CD4-positive, alpha-beta T cell treated with Interleukin-10 for 1 hour (primary cell): ENCODE measurements around the gene FLRT1.
"Not testable (repeated sequence)": the region's sequence is repeated elsewhere in the genome, so short reads cannot be mapped to it uniquely, and the experiment has no call there.

Source experiments
- DNase-seq: peaks from one replicate; pipeline ENCODE4 v3.0.0-alpha.2; 2020

FLRT1 gene

DNA sequence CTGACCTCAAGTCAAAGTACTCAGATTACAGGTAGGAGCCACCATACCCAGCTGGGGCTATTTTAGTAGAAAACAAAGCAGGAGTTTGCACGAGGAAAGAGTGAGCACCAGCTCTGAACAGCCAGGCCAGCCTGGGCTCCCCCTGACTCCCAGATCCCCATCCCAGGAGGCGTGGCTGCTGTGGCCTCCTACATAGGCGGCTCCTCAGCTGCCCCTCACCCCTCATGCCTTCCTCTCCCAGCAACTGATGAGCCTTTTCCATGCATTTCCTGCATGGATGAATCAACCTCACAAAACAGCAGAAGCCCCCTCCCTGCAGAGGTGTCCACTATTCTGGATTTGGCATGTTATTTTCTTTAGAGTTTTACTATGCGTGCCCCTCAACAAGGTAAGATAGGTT lies 10.5 kb upstream of the FLRT1 start:
- DNase-seq, result no peak

DNA sequence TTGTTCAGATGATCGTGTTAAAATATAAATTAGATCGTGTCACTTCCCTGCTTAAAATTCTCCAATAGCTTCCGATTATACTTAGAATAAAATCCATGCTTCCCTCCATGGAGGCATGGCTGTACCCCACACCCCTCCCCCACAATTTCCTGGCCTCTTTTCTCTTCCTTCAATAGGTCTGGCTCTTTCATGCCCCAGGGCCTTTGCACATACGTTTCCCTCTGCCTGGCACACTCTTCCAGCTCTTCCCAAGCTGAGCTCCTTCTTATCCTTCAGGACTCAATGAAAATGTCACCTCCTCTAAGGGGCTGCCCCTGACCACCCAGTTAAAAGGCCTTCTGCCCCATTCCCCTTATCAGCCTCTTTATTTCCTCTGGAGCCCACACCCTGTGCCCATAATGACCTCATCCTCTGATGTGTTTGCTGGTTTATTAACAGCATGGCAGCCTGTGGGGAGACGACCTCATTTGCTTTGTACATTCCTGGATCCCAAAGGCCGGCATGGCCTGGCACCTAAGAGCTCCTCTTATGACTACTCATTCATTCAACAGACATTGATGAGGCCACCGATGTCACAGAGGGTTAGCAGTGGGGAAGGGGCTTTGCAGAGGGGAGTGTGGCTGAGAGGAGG lies 9.0 kb upstream of the FLRT1 start:
- DNase-seq, result no peak

DNA sequence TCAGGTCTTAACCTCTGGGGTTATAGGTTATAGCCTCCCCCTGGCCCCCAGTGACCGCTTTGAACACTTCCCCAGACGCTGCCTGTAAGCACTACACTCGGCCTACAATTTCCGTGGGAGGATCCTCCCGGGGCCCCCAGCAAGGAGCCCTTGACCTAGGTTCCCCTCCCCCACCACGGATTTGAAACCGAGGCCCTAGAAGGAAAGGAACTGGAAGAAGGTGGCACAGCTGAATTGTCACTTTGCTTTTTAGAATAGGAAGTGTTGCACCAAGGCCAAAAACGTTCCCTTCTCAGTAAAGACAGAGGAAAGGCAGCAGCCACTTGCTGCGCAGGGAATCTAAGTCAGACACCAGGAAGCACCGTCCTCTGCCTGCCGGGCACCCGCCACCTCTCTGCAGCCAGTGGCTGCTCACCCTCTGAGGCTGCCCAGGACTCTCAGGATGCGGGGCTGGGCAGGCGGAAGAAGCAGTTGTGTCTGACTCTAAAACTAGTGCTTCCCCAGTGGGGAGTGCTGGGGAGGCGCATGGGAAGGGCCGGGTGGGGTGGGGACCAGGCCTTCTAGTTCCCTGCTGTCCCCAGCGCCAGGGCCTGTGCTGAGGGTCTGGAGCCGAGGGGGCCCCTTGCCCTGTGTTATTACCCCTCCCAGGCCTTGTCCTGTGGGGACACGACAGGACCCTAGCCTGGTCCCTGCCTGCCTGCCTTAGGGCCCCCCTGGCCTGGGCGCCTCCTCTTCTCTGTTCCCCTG lies 7.9 kb upstream of the FLRT1 start:
- no peak for DNase-seq

DNA sequence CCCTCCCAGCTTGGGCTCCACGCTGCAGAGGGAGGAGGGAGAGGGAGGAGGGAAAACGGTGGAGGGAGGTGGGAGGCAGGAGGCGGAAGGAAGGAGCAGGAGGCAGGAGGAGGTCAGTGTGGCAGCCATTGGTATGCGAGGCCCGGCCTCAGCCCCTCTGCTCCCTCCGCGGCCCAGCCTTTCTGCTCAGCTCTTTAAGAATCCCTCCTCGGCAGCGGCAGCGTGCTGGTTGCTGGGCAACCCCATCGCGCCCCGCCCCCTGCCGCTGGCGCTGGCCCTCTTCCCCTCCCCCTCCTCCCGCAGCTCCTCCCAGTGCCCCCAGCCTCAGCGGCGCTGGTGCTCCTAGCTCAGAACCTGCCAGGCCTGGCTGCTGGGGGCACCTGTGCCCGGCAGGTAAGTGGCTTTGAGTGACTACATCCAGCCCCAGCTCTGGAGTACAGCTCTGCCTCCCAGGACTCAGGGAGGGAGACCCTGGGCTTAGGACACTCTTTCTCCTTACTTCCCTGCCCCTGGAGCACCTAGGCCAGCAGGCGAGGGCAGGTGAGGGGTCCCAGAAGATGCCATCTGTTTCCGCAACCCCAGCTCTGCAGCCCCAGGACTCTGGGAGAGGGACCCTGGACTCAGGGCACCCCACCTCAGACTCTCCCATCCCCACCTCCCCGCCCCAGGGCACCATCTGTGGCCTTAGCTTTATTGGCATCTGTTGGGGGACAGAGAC lies 7.2 kb upstream of the FLRT1 start:
- no peak for DNase-seq

DNA sequence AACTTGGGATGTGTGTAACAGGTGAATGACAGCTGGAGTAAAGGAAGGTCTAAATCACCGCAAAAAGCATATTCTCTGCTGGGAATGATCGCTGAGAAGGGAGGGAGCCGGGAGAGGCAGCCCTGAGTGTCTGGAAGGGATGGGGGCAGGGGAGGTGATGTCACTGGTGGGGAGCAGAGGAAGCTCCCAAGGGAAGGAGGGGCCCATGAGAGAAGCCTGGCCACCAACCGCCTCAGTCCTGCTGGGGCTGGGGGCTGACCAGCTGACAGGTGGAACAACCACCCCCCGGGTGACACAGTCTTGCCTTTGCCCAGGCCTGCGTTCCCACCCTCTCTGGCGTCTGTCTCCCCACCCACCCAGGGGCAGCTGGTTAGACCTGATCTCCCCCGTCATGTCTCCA lies 6.0 kb upstream of the FLRT1 start:
- no peak for DNase-seq

DNA sequence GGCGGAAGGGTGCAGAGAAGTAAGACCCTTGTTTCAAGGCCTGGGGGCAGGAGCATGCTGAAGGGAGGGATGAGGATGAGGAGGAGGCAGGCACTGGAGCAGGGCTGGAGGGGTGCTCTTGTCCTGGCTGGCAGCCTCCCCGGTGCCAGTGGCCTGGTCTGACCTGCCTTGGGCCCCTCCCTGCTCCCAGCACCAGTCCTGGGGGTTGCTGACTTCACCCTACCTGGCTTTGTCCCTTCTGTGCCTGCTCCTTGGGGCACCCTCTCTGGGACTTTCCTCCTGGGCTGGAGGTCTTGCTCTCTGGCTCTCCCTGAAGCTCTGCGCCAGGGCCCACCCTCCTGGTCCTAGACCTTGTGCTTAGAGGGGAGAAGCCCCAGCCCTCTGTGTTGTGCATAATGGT lies 4.7 kb upstream of the FLRT1 start:
- DNase-seq, result no peak

DNA sequence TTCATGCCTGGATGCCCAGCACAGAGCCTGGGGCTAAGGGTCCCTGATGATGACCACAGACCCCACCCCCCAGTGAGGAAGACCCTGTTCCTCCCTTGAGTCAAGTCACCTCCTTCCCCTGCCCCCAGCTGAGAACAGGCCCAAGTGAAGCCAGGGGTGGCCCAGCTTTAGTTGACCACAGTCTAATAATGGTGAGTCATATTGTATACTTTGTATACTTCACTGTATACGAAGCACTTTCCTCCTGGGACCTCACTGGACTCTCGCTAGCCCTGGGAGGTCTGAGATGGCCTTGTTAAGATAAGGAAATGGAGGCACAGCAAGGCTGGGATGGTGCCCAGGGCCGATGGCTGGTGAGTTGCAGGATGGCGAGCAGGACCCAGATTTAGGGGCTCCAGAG lies 3.7 kb upstream of the FLRT1 start:
- DNase-seq, result no peak

DNA sequence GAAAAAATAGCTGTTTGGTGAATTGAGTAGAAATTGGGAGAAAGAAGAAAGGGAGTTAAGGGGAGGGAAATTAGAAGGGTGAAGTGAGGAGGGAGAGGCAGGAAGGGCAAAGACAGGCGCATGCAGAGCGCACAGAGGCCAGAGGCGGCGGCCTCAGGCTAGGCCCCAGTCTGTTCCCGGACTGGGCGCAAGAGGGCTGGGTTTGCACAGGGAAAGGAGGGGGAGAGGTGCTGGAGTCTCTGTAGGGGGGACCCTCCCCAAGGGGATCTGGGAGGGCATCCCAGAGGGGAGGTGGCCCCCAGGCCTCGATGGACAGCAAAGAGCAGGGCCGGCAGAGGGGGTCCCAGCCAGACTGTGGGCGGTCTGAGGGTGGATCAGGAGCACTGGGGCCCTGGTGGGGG lies 1.3 kb upstream of the FLRT1 start:
- no peak for DNase-seq

DNA sequence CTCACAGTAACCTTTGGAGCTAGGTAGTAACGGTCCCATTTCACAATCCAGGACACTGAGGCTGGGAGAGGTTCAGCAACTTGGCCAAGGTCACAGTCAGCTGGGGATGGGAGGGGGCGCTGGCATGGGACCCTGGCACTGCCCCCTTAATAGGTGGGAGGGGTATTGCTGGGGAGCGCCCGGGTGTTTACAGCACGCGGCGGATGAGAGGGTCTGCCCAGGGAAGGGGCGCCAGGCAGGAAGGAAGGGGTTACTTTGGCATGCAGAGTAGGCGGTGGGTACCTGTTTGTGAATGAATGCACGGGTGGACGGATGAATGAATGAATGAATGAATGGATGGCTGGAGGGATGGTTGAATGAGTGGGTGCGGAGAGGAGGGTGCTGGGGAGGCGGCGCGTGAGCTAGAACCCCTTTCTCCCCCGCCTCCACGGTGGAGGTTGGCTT lies 628 bp upstream of the FLRT1 start:
- DNase-seq, result no peak

DNA sequence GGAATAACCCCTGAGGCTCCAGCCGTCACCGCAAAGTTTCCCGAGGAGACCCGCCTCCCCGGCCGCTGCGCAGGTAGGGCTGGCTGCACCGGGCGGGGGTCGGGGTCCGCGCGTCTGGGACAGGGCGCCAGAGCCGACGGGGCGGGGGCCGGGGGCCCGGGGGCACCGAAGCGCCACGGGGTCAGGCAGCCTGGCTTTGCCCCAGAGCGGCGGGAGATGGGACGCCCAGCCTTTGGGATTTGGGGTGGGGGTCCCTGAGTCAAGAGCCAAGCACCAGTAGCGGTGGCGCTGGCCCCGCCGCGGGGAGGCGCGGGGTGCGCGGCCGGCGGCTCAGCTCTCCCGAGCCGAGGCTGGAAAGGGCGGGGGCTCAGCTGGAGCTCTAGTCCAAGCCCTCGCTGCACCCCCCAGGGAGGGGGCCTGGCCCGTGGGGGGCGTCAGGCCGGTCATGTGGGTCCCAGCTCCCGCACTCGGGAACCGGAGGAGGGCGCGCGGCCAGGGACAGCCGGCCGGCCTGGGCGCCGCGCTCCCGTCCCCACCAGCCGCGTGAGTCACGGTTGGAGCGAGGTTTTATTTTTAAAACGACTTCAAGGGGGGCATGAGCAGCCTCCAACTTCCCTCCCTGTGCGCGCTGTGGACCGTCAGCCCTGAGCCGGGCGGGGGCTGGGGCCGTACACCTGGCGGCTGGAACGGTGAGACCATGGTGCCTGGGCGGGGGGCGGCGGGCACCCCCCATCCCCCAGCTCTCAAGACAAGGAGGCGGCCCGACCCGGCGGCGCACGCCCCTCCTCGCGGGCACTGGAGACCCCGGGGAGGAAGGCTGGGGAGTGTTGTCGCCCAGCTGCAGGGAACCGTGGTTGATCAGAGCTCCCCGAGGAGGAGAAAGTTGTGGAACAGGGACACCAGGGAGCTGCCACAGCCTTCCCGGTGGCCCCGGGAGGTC lies 626 bp downstream of the FLRT1 start:
- no peak for DNase-seq

DNA sequence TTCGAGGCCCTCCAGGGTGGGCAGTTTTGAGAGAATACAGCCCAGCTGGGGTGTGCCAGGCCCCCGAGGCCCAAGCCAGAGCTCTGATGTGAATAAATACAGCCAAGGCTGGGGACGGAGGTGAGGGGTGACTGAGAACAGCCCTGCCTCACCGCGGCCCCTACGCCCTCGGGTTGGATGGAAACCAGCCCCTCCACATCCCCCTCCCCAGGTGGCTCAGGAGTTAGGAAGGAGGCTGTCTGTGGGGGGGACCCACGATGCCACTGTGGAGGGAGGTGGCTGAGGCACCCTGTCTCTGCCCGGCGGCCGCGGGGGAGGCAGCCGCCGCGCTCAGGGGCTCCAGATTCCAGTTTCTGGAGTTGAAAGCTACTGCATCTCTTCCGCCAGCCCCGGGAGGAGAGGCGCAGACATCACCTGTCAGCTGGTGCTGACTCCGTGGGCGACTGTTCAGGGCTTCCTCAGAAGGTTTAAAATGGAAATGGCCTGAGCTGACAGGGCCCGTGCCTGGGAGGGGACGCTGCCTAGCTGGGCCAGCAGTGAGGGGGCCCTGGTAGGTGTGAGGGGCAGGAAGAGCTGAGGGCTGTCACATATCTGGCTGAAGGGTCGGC lies 1.4 kb downstream of the FLRT1 start:
- no peak for DNase-seq

DNA sequence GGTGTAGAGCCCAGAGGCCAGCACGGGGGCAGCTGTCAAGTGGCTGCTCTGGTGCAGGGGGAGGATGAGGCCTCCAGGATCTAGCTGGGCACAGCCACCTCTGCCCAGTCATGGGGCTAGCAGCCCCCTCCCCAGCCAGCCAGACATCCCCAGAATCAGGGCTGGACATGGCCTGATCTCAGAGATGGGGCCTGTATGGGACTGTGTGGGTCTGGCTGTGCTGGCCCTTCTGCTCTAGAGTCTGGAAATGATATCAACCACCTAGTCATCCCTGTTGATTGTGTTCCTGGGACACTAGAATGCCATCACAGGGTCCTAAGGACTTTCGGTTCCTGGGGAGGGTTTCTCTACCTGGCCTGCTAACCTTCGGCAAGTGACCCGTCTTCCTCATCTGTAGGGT lies 2.8 kb downstream of the FLRT1 start:
- no peak for DNase-seq

DNA sequence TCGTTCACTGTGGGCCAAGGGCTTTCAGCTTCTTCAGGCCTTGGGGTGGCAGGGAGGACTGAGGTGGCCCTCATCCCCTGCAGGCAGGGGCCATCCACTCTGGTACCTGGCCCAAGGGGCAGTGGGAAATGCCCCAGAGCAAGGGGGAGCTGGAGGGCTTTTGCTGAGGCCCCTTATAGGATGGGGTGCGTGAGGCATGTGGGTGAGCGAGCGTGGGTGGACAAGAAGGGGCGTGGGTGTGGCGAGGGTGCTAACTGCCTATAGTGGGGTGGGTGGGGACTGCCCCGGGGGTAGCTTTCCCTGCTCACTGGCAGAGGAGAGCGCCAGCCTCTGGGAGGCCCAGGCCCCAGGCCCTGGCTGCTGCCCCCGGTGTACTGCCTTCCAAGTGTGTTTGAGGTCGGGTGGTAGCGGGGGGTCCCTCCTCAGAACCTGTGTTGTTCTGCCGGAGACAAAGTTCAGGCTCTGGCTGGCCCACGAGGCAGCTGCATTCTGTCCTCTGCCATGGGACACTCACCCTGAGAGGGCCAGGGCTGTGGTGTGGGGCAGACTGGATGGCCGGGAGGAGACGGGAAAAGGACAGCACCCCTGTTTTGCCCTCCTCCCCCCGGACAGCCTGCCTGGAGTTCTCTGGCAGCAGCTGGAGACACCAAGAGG lies 3.4 kb downstream of the FLRT1 start:
- no peak for DNase-seq

DNA sequence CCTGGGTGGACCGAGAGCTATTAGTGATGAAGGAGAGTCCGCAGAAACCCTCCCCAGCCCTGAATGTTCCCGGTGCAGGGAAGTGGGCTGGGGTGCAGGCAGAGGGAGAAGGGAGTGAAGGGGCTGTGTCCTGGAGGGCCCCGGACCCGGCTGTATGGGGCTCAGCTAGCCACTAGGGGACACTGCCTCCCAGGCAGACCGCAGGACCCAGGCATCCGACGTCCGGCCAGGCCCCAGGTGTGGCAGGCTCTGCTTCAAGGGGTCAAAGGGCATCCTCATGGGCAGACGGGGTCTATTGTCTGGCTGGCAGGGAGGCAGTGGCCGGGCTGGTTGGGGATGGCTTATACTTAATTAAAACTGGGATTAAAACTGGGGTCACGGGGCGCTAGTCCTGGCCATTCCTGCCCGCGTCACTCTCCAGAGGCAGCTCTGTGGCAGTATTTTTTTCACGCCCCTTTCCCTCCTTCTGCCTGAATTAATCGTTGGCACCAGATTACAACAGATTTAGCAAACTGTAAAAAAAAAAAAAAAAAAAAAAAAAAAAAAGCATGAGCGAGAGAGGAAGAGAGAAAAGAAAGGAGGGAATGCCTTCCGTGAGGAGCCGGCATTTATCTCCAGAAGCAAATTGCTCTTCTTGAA lies 5.1 kb downstream of the FLRT1 start:
- no peak for DNase-seq

DNA sequence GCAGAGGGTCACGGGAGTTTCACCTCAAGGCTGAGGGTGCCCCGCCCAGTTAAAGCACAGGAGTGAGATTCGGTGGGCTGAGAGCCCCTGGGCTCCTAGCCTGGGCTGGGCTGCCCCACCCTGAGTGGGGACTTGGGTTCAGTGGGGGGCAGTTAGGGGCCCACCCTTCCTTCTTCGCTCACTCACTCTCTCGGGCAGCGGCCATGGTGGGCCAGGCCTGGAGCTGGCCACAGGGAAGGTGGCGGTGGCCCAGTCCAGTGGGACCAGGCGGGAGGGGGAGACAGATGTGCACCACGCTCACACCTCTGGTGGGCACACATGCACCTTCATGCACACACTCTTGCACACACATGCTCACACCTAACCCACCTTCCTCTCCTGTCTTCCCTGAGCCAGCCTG lies 6.1 kb downstream of the FLRT1 start:
- DNase-seq, result no peak

DNA sequence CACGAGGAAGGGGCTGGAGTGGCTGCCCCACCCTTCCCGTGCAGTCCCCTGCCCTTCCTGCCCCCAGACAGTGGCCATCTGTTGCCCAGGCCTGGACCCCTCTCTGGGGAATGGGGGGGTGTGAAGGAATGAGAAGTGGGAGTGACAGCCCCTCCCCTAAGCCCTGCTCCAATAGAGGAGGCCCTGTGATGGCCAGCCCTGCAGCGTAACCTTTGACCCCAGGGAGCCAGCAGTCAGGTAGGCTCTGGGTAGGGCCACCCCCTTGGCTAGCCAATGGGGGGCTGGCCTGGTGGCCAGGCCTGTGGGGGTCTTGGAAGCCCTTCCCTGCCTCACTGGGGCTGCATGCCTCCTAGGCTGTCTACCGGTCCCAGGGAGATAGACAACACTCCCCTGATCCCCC lies 6.6 kb downstream of the FLRT1 start:
- DNase-seq, result no peak

DNA sequence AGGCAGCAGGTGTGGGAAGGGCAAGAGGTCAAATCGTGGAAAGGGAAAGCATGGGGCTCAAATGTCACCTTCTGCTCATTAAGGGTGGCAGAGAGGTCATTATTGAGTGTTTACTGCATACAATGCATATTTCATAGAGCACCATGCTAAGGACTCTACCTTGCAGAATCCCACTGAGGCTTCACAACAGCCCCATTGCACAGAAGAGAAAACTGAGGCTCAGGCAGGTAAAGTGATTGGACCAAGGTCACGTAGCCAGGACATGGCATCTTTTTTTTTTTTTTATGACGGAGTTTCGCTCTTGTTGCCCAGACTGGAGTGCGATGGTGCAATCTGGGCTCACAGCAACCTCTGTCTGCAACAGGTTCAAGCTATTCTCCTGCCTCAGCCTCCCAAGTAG lies 7.8 kb downstream of the FLRT1 start:
- DNase-seq, result no peak

DNA sequence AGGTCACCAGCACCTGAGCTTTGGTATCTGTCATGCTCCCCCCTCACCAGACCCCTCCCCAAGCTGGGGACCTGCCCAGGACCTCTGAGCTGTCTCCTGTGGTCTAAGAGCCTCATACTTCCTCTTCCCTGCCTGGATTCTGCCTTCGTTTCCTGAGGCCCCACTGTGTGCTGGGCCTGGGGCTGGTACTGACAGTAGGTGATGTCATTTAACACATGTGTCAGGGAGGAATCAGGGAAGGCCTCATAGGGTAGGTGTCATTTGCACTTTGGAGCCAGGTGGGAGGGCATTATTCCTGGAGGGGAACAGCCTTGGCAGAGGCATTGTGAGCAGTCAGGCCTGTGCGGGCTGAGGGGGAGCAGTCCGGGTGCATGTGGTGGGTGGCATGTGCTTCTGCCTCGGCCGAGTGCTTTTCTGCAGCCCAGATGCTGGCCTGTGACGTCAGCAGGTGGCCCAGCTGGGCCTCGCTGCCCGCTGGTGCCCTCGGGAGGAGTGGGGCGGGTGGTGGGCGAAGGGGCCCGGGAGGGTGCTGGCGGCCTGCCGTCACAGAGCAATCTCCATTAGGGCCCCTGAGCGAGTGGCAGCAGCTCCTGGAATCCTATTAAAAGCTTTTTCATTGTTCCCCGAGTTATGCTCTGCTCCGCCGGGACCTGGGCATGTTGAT lies 9.1 kb downstream of the FLRT1 start:
- DNase-seq, result no peak

DNA sequence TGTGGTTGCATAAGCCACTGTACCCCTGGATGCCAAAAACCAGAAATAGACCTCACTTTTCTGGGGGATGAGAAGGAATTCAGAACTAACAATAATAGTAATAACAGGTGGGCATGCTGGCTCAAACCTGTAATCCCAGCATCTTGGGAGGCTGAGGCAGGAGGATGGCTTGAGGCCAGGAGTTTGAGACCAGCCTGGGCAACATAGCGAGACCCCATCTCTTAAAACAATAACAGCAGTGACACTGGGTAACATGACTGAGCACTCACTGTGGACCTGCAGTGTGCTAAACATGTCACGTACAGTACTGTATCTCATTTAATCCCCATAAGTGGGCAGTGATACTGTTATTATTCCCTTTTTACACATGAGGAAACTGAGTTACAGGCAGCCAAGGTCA lies 10.0 kb downstream of the FLRT1 start:
- no peak for DNase-seq

DNA sequence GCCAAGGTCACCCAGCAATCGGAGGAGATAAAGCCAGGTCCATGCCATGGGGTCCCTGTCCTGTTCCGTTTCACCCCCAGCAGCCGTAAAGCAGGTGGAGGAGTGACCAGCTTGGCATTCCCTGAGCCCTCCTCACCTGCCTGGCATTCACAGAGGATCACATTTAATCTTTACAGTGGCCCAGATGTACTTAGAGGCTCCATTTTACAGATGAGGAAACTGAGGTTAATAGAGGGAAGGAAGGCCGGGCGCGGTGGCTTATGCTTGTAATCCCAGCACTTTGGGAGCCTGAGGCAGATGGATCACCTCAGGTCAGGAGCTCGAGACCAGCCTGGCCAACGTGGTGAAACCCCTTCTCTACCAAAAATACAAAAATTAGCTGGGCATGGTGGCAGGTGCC lies 11.6 kb downstream of the FLRT1 start:
- DNase-seq, result not testable (repeated sequence)
